H1 (cell line): ENCODE measurements around the gene NAB1. TPM values are rescaled to one million over a fixed set of nuclear protein-coding genes. Genes with fewer than 3 reads are reported as not detected.

ENCODE experiments used
- CTCF ChIA-PET: fragments of 300-600 bp; sonication (Branson Sonifier 250); formaldehyde crosslinking; loops from one replicate; lab custom pipeline; 2021; ENCODE audit not compliant: partially characterized antibody; lab: Charles Lee
- POLR2A ChIA-PET: fragments of 300-600 bp; sonication (Branson Sonifier 250); formaldehyde crosslinking; loops from one replicate; lab custom pipeline; 2021; ENCODE audit warnings: inconsistent platforms; ENCODE audit not compliant: partially characterized antibody; lab: Charles Lee
- DNase-seq, 2 experiments: peaks; one replicate each; pipeline versions ENCODE4 v3.0.0 to v3.0.0-alpha.2; 2010 to 2022; ENCODE audit warnings: low spot score in 2 of 2, low read depth in 1 of 2, mixed read lengths in 1 of 2
- FAIRE-seq: peaks from 2 replicates; lab custom pipeline; 2011; peaks lifted over from hg19 to GRCh38; lab: Jason Lieb, UNC
- H2AFZ ChIP-seq: 2 replicates; pipeline ENCODE4 v1.8.1; 2012; ENCODE audit warnings: low read length, inconsistent platforms
- H2AK5ac ChIP-seq: 2 replicates; pipeline ENCODE4 v1.6.1; 2013; ENCODE audit warnings: low read depth, low read length
- H2BK120ac ChIP-seq: replicated peaks from 2 replicates; pipeline ENCODE3; 2013; ENCODE audit warnings: low read depth, low read length, inconsistent platforms
- H2BK12ac ChIP-seq: 2 replicates; pipeline ENCODE4 v1.6.1; 2013; ENCODE audit warnings: low read depth, low read length
- H2BK15ac ChIP-seq: 2 replicates; pipeline ENCODE4 v1.6.1; 2013; ENCODE audit warnings: low read length
- H2BK20ac ChIP-seq: 2 replicates; pipeline ENCODE4 v1.6.1; 2013; ENCODE audit warnings: low read length
- H2BK5ac ChIP-seq: 2 replicates; pipeline ENCODE4 v1.6.1; 2013; ENCODE audit warnings: low read depth, low read length
- H3K14ac ChIP-seq: 2 replicates; pipeline ENCODE4 v1.6.1; 2013; ENCODE audit warnings: inconsistent platforms; ENCODE audit not compliant: insufficient read length
- H3K18ac ChIP-seq: 2 replicates; pipeline ENCODE4 v1.6.1; 2013; ENCODE audit warnings: low read length; ENCODE audit errors: extremely low read depth
- H3K23ac ChIP-seq: 2 replicates; pipeline ENCODE4 v1.6.1; 2013; ENCODE audit warnings: inconsistent platforms; ENCODE audit not compliant: insufficient read length
- H3K23me2 ChIP-seq: 2 replicates; pipeline ENCODE4 v1.6.1; 2013; ENCODE audit warnings: low read depth, low read length
- H3K27ac ChIP-seq: 2 replicates; pipeline ENCODE4 v1.6.1; 2011; ENCODE audit warnings: low read depth, low read length, inconsistent platforms
- H3K27me3 ChIP-seq, 4 experiments: replicated peaks in 1 of 4; 1 replicate in 1 of 4; 2 replicates in 3 of 4; pipeline versions ENCODE4 v1.6.1 to v1.8.1; 2011 to 2013; ENCODE audit warnings: low read length in 3 of 4, mild to moderate bottlenecking in 3 of 4, inconsistent platforms in 2 of 4, mixed read lengths in 2 of 4, moderate library complexity in 1 of 4; ENCODE audit not compliant: control insufficient read depth in 3 of 4, insufficient read depth in 3 of 4; ENCODE audit errors: extremely low read depth in 1 of 4
- H3K36me3 ChIP-seq, 4 experiments: 2 replicates each; pipeline versions ENCODE4 v1.6.1 to v1.8.1; 2011 to 2013; ENCODE audit warnings: mild to moderate bottlenecking in 4 of 4, low read length in 3 of 4, moderate library complexity in 2 of 4, control low read depth in 1 of 4, inconsistent platforms in 1 of 4; ENCODE audit not compliant: insufficient read depth in 4 of 4, control insufficient read depth in 2 of 4
- H3K4ac ChIP-seq: replicated peaks from 2 replicates; pipeline ENCODE3; 2013; ENCODE audit warnings: low read length, low read depth, mixed read lengths, inconsistent platforms; ENCODE audit not compliant: insufficient read length
- H3K4me1 ChIP-seq, 4 experiments: replicated peaks in 1 of 4; 1 replicate in 1 of 4; 2 replicates in 3 of 4; pipeline versions ENCODE4 v1.6.1 to v1.8.1; 2011 to 2013; ENCODE audit warnings: low read length in 3 of 4, inconsistent platforms in 2 of 4, mixed read lengths in 1 of 4; ENCODE audit not compliant: insufficient read depth in 4 of 4, control insufficient read depth in 3 of 4
- H3K4me2 ChIP-seq, 2 experiments: 2 replicates each; pipeline versions ENCODE4 v1.6.1 to v1.8.1; 2011 to 2013; ENCODE audit warnings: low read depth in 2 of 2, low read length in 2 of 2, control low read depth in 1 of 2, inconsistent platforms in 1 of 2, mild to moderate bottlenecking in 1 of 2; ENCODE audit not compliant: insufficient read depth in 1 of 2
- H3K4me3 ChIP-seq, 4 experiments: fragments of 200-600, 300-600 bp in 1 of 4; sonication (generic), shearing (Covaris generic), sonication (Bioruptor Twin) in 1 of 4; 2 replicates each; pipeline versions ENCODE4 v1.5.1 to v1.8.1; 2011 to 2016; ENCODE audit warnings: low read length in 4 of 4, low read depth in 3 of 4, control low read depth in 2 of 4, inconsistent platforms in 2 of 4, mild to moderate bottlenecking in 2 of 4, mixed read lengths in 1 of 4, moderate library complexity in 1 of 4; ENCODE audit not compliant: insufficient read depth in 2 of 4; ENCODE audit errors: extremely low read depth in 1 of 4
- H3K56ac ChIP-seq: replicated peaks from 2 replicates; pipeline ENCODE3; 2013; ENCODE audit warnings: low read depth, mild to moderate bottlenecking, mixed read lengths, low read length, inconsistent platforms; ENCODE audit not compliant: insufficient read length
- H3K79me1 ChIP-seq: 2 replicates; pipeline ENCODE4 v1.6.1; 2013; ENCODE audit warnings: low read depth, low read length, control low read depth
- H3K79me2 ChIP-seq, 2 experiments: 2 replicates each; pipeline versions ENCODE4 v1.6.1 to v1.8.1; 2012 to 2013; ENCODE audit warnings: low read length in 2 of 2, mild to moderate bottlenecking in 2 of 2, inconsistent platforms in 1 of 2; ENCODE audit not compliant: insufficient read depth in 2 of 2, control insufficient read depth in 1 of 2
- H3K9ac ChIP-seq, 4 experiments: replicated peaks in 1 of 4; 1 replicate in 1 of 4; 2 replicates in 3 of 4; pipeline versions ENCODE4 v1.6.1 to v1.8.1; 2011 to 2013; ENCODE audit warnings: low read depth in 3 of 4, low read length in 3 of 4, control low read depth in 2 of 4, mild to moderate bottlenecking in 2 of 4, moderate library complexity in 2 of 4, inconsistent platforms in 1 of 4; ENCODE audit errors: extremely low read depth in 1 of 4
- H3K9me3 ChIP-seq, 2 experiments: 2 replicates each; pipeline versions ENCODE4 v1.6.1 to v1.8.1; 2012 to 2013; ENCODE audit warnings: mild to moderate bottlenecking in 2 of 2, moderate library complexity in 2 of 2, control low read depth in 1 of 2, inconsistent platforms in 1 of 2, low read depth in 1 of 2, low read length in 1 of 2, mixed read lengths in 1 of 2; ENCODE audit not compliant: insufficient read depth in 2 of 2
- H4K20me1 ChIP-seq, 2 experiments: replicated peaks in 1 of 2; 2 replicates each; pipeline versions ENCODE3 to v1.8.1; 2011 to 2013; ENCODE audit warnings: inconsistent platforms in 2 of 2, low read length in 2 of 2, mild to moderate bottlenecking in 1 of 2; ENCODE audit not compliant: insufficient read depth in 2 of 2, control insufficient read depth in 1 of 2
- H4K5ac ChIP-seq: 2 replicates; pipeline ENCODE4 v1.6.1; 2013; ENCODE audit warnings: low read length, low read depth, mixed read lengths, inconsistent platforms; ENCODE audit not compliant: insufficient read length
- H4K8ac ChIP-seq: 2 replicates; pipeline ENCODE4 v1.8.0; 2013; ENCODE audit warnings: mild to moderate bottlenecking, moderate library complexity, low read length, inconsistent platforms; ENCODE audit not compliant: insufficient read depth; ENCODE audit errors: extremely low read depth
- H4K91ac ChIP-seq: replicated peaks from 2 replicates; pipeline ENCODE3; 2013; ENCODE audit warnings: low read length, mixed read lengths, inconsistent platforms; ENCODE audit not compliant: insufficient read length
- CBX5 ChIP-seq: fragments of 300-800, 300-1000 bp; sonication (generic); IDR thresholded peaks from 2 replicates; pipeline ENCODE4 v1.7.1; 2016; ENCODE audit warnings: antibody characterized with exemption, low read length, low read depth
- CHD2 ChIP-seq: IDR thresholded peaks from 2 replicates; pipeline ENCODE4 v1.6.1; 2012; ENCODE audit warnings: low read length, improper control_type of control experiment
- GABPA ChIP-seq: IDR thresholded peaks from 2 replicates; pipeline ENCODE4 v1.6.1; 2011; ENCODE audit warnings: mild to moderate bottlenecking, low read length, moderate library complexity, borderline replicate concordance; ENCODE audit not compliant: insufficient read depth
- HDAC2 ChIP-seq, 2 experiments: fragments of 300-600 bp in 1 of 2; sonication (generic) in 1 of 2; IDR thresholded peaks; 2 replicates each; pipeline ENCODE4 v1.6.1; 2011 to 2012; ENCODE audit warnings: low read depth in 2 of 2, low read length in 2 of 2, mild to moderate bottlenecking in 2 of 2, moderate library complexity in 2 of 2, borderline replicate concordance in 1 of 2, inconsistent platforms in 1 of 2
- NANOG ChIP-seq: IDR thresholded peaks from 2 replicates; pipeline ENCODE4 v1.6.1; 2011; ENCODE audit warnings: low read length, low read depth, mild to moderate bottlenecking, inconsistent platforms; ENCODE audit not compliant: insufficient read depth, poor library complexity, severe bottlenecking
- POLR2A ChIP-seq, 2 experiments: IDR thresholded peaks; 1 replicate in 1 of 2; 2 replicates in 1 of 2; pipeline ENCODE4 v1.6.1; 2011; ENCODE audit warnings: low read depth in 2 of 2, low read length in 2 of 2, mild to moderate bottlenecking in 2 of 2; ENCODE audit errors: control extremely low read depth in 1 of 2
- POU5F1 ChIP-seq: IDR thresholded peaks from 2 replicates; pipeline ENCODE4 v1.6.1; 2011; ENCODE audit warnings: low read depth, mild to moderate bottlenecking, low read length, moderate library complexity
- RBBP5 ChIP-seq: IDR thresholded peaks from 2 replicates; pipeline ENCODE4 v1.7.1; 2012; ENCODE audit warnings: low read depth, mild to moderate bottlenecking, inconsistent platforms, low read length, moderate library complexity, borderline replicate concordance
- RFX5 ChIP-seq: IDR thresholded peaks from 2 replicates; pipeline ENCODE4 v1.6.1; 2011; ENCODE audit warnings: low read depth, low read length, improper control_type of control experiment, borderline replicate concordance
- SAP30 ChIP-seq: fragments of 300-600 bp; sonication (generic); IDR thresholded peaks from 2 replicates; pipeline ENCODE4 v1.7.1; 2012; ENCODE audit warnings: low read length, moderate library complexity, mild to moderate bottlenecking, inconsistent platforms; ENCODE audit not compliant: insufficient read depth, insufficient replicate concordance
- SIX5 ChIP-seq: IDR thresholded peaks from 2 replicates; pipeline ENCODE4 v1.6.1; 2011; ENCODE audit warnings: mild to moderate bottlenecking, low read depth, low read length
- SP1 ChIP-seq: IDR thresholded peaks from 2 replicates; pipeline ENCODE4 v1.6.1; 2011; ENCODE audit warnings: low read depth, low read length
- WGBS, 2 experiments: shearing (Covaris generic) in 1 of 2; methylation state at CpG; one replicate each; pipeline versions ENCODE4 v1.1.6 to v1.1.7; 2013 to 2015; ENCODE audit warnings: low lambda C conversion rate in 2 of 2, mixed read lengths in 2 of 2, inconsistent platforms in 1 of 2, low coverage in 1 of 2, missing lambda C conversion rate in 1 of 2; ENCODE audit not compliant: insufficient replicate concordance in 2 of 2, insufficient coverage in 1 of 2, insufficient read length in 1 of 2; ENCODE audit errors: extremely low coverage in 1 of 2, missing lambda C conversion rate in 1 of 2; 5-methylcytosine and 5-hydroxymethylcytosine counted together
- polyA plus RNA-seq, 7 experiments: library from polyadenylated mRNA; depleted of rRNA in 3 of 7; stranded (reverse) in 5 of 7; unstranded in 2 of 7; fragments of >200 nt in 5 of 7; fragments of 200-250 nt in 2 of 7; gene quantifications; 1 replicate in 5 of 7; 2 replicates in 1 of 7; 4 replicates in 1 of 7; pipeline versions ENCODE4 v1.2.1 to v1.2.3, GENCODE V29; 2011 to 2013; ENCODE audit warnings: missing spikeins in 2 of 7, mixed read lengths in 2 of 7
- total RNA-seq: library from RNA; stranded (reverse); fragmentation: NEBNext Ultra II Directional; extraction: Animal tissue kit (Norgen Biotek cat#: 25700); gene quantifications from 2 replicates; pipeline ENCODE4 v1.2.1, GENCODE V29; 2021
- TF ChIP-seq, protein P1 (sequence below): IDR thresholded peaks from 2 replicates; pipeline ENCODE4 v1.6.1; 2012; ENCODE audit warnings: inconsistent platforms

NAB1 gene
- total and polyA plus RNA-seq, 2 of the 8 experiments (the other 6 are each of a cell fraction or from before 2014, with no cell fraction given): 8.5 to 28.6 TPM

DNA sequence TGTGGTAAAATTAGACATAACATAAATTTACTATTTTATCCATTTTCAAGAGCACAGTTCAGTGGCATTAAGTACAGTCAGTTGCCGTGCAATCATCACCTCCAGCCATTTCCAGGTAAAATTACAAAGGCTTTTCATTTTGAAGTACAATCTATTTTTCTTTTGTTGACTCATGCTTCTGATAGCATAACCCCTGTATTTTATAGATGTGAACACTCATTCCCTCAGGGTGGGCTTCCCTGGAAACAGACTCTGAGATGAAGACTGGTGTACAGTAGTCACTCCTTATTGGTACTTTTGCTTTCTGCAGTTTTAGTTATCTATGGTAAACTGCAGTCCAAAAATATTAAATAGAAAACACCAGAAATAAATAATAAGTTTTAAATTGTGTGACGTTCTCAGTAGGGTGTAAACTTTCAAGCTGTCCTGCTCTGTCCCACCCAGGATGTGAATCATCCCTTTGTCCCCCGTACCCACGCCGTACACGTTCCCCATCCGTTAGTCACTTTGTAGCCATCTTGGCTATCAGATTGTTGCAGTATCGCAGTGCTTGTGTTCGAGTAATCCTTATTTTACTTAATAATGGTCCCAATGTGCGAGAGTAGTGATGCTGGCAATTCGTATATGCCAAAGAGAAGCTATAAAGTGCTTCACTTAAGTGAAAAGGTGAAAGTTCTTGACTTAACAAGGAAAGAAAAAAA lies 41.1 kb upstream of the NAB1 start:
- no peak for DNase-seq
- H3K9ac ChIP-seq: no peak overlapping the region
- WGBS, 2 experiments: 83% methylated on average over 11 of the region's 11 CpGs; no CpG with 5 or more reads in 1 of the 2 experiments

More for the DNA sequence above, 41.1 kb upstream of the NAB1 start:
- H3K4me3 ChIP-seq: no peak overlapping the region
- no peak overlapping the region for H4K5ac ChIP-seq
- H3K4me1 ChIP-seq: no peaks in the 10 kb centered on the region
- no peak overlapping the region for H3K23ac ChIP-seq
- TF ChIP-seq, protein P1, sequence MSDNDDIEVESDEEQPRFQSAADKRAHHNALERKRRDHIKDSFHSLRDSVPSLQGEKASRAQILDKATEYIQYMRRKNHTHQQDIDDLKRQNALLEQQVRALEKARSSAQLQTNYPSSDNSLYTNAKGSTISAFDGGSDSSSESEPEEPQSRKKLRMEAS: no peak
- TF ChIP-seq RBBP5: no peak
- no peak for TF ChIP-seq CHD2
- TF ChIP-seq RFX5: no peak
- TF ChIP-seq NANOG: no peak
- TF ChIP-seq POLR2A (IDR thresholded peaks at IDR 0.05; ENCODE audit: control extremely low read depth in 1 of 2, low read depth in 2 of 2, low read length in 2 of 2): no peak
- TF ChIP-seq POU5F1: no peak
- TF ChIP-seq SAP30: no peak
- TF ChIP-seq SIX5: no peak
- no peak for TF ChIP-seq HDAC2 (IDR thresholded peaks at IDR 0.05; ENCODE audit: borderline replicate concordance in 1 of 2, low read depth in 2 of 2, low read length in 2 of 2)
- TF ChIP-seq GABPA: no peak
- TF ChIP-seq SP1: no peak
- no peak for TF ChIP-seq CBX5
- H3K9me3 ChIP-seq: no peaks in the 10 kb centered on the region; a peak in 1 of 4 replicates
- no peak overlapping the region for H3K4me2 ChIP-seq
- H3K36me3 ChIP-seq: no peaks in the 10 kb centered on the region
- no peaks in the 10 kb centered on the region for H3K79me2 ChIP-seq
- no peak overlapping the region for H2AK5ac ChIP-seq
- POLR2A ChIA-PET: no interaction called here
- no peaks in the 10 kb centered on the region for H3K23me2 ChIP-seq
- H3K27ac ChIP-seq: no peak overlapping the region
- H2BK15ac ChIP-seq: no peak overlapping the region
- no peak overlapping the region for H3K56ac ChIP-seq
- no peak for FAIRE-seq
- no peak overlapping the region for H4K91ac ChIP-seq
- H3K14ac ChIP-seq: no peak overlapping the region
- no peak overlapping the region for H2BK12ac ChIP-seq
- H3K4ac ChIP-seq: no peak overlapping the region
- CTCF ChIA-PET: no interaction called here
- H3K18ac ChIP-seq: no peak overlapping the region
- no peaks in the 10 kb centered on the region for H3K27me3 ChIP-seq
- no peak overlapping the region for H2BK20ac ChIP-seq
- no peak overlapping the region for H2BK120ac ChIP-seq
- H2BK5ac ChIP-seq: no peak overlapping the region
- no peak overlapping the region for H4K8ac ChIP-seq
- H4K20me1 ChIP-seq: no peaks in the 10 kb centered on the region
- H2AFZ ChIP-seq: no peak overlapping the region
- H3K79me1 ChIP-seq: no peaks in the 10 kb centered on the region
